ENCODE measurements around the gene DOCK2. TPM values are rescaled to one million over a fixed set of nuclear protein-coding genes. Genes with fewer than 3 reads are reported as not detected.

DOCK2 gene
- total RNA-seq, 2 donors from 2014 or later = 32.1 to 40.3 TPM

DNA sequence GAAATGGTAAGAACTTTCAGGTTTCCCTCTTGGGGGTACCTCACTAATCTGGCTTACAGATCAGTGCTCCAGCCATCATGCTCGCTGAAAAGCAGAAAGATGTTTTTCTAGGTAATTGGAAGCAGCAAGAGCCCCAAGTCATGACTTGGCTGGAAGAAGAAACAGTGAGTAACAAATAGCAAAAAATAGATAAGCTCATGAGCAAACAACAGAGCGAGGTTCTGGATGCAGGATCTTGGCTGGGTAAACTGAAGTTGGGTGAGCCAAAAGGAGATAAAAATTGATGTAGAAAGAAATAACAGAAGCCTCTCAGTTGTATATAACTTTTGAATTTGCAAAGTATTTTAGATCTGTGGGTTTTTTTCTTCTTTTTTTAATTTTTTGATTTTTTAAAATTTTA, 233.1 kb downstream of the DOCK2 start:
- H3K27ac ChIP-seq = no peak overlapping the region
- ATAC-seq (ENCODE audit: insufficient number of reproducible peaks, low FRiP score, low read depth) = no peak
- no peaks in the 10 kb centered on the region for H3K27me3 ChIP-seq (replicated peaks; ENCODE audit: insufficient read depth)

GRCh38 chr5:169871826-169872490, 234.9 kb downstream of the DOCK2 start:
- H3K36me3 ChIP-seq = no peaks in the 10 kb centered on the region
- no peak overlapping the region for H3K27ac ChIP-seq
- no peak for TF ChIP-seq CTCF (IDR thresholded peaks at IDR 0.05)
- H3K4me1 ChIP-seq (ENCODE audit: control insufficient read depth in 1 of 2, low read depth in 2 of 2) = no peaks in the 10 kb centered on the region
- H3K9me3 ChIP-seq = no peaks in the 10 kb centered on the region
- no peak overlapping the region for H3K4me3 ChIP-seq
- DNase-seq (ENCODE audit: low spot score) = no peak
- no peak for ATAC-seq (ENCODE audit: insufficient number of reproducible peaks, low FRiP score, low read depth)
- no peaks in the 10 kb centered on the region for H3K27me3 ChIP-seq (replicated peaks; ENCODE audit: insufficient read depth)

More for the DNA sequence above, 233.1 kb downstream of the DOCK2 start:
- Histone ChIP-seq H3K4me3 (no peak overlapping the region), H3K4me1 (ENCODE audit: control insufficient read depth in 1 of 2, low read depth in 2 of 2) (no peaks in the 10 kb centered on the region), H3K36me3 (no peaks in the 10 kb centered on the region), H3K9me3 (no peaks in the 10 kb centered on the region)
- no peak for DNase-seq (ENCODE audit: low spot score)
- no peak for TF ChIP-seq CTCF (IDR thresholded peaks at IDR 0.05)

DNA sequence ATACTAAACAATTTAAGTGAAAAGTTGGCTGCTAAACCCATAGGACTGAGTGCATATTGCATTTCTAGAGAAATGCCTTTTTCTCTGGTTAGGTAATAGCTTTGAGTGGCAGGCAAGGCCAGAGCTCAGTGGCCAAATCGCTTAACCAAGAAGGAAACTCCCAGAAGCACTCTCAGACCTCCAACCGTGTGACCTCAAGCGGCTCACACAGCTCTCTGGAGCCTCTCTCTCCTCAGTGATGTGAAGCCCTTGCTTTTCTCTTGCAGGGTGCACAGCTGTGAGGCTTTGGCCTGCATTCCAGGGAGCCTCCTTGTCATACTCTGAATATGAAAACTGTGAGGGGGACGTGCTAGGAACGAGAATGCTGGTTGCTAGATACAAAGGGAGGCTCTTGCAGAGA, 236.6 kb downstream of the DOCK2 start:
- Histone ChIP-seq H3K4me3 (no peak overlapping the region), H3K4me1 (ENCODE audit: control insufficient read depth in 1 of 2, low read depth in 2 of 2) (no peaks in the 10 kb centered on the region), H3K36me3 (no peaks in the 10 kb centered on the region), H3K9me3 (no peaks in the 10 kb centered on the region), H3K27ac (no peak overlapping the region), H3K27me3 (replicated peaks; ENCODE audit: insufficient read depth) (no peaks in the 10 kb centered on the region)
- ATAC-seq (ENCODE audit: insufficient number of reproducible peaks, low FRiP score, low read depth) (no peak), DNase-seq (ENCODE audit: low spot score) (no peak)
- TF ChIP-seq CTCF (IDR thresholded peaks at IDR 0.05) = no peak

DNA sequence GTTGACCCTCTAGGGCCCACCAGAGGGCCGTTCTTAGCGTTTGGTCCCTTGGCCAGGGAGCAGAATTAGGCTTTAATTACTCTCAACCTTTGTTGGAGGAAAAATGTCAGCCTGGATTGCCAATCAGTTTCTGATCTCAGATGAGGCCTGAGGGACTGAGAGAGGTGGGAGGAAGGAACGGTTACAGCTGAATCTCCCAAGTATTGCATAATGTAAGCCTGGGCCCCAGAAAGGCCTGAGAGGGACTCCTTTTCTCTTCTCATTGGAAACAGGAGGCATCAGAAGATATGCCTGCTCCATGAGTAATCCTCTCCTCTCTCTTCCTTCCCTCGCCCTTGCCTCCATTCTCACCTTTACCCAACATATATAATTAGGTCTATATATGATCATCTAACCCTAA, 237.5 kb downstream of the DOCK2 start:
- H3K36me3 ChIP-seq = no peaks in the 10 kb centered on the region
- H3K9me3 ChIP-seq = no peaks in the 10 kb centered on the region
- no peak for TF ChIP-seq CTCF (IDR thresholded peaks at IDR 0.05)
- no peak for ATAC-seq (ENCODE audit: insufficient number of reproducible peaks, low FRiP score, low read depth)
- no peak overlapping the region for H3K4me3 ChIP-seq
- no peaks in the 10 kb centered on the region for H3K27me3 ChIP-seq (replicated peaks; ENCODE audit: insufficient read depth)
- no peak for DNase-seq (ENCODE audit: low spot score)
- H3K27ac ChIP-seq = no peak overlapping the region
- H3K4me1 ChIP-seq (ENCODE audit: control insufficient read depth in 1 of 2, low read depth in 2 of 2) = no peaks in the 10 kb centered on the region

- Histone ChIP-seq H3K9me3 (no peaks in the 10 kb centered on the region), H3K27ac (no peak overlapping the region), H3K27me3 (replicated peaks; ENCODE audit: insufficient read depth) (no peaks in the 10 kb centered on the region), H3K4me3 (no peak overlapping the region), H3K4me1 (ENCODE audit: control insufficient read depth in 1 of 2, low read depth in 2 of 2) (no peaks in the 10 kb centered on the region), H3K36me3 (no peaks in the 10 kb centered on the region)
- ATAC-seq (ENCODE audit: insufficient number of reproducible peaks, low FRiP score, low read depth) = no peak
- no peak for TF ChIP-seq CTCF (IDR thresholded peaks at IDR 0.05)
- DNase-seq (ENCODE audit: low spot score) = no peak
These were observed 238.1 kb downstream of the DOCK2 start for GRCh38 chr5:169875091-169875728.
